Measurements from ENCODE around the gene NDUFA11. TPM values are rescaled to one million over a fixed set of nuclear protein-coding genes. Genes with fewer than 3 reads are reported as not detected.

The NDUFA11 gene
- total and polyA plus RNA-seq, 2 of the 13 experiments (the other 11 are each of a cell fraction or from before 2014, with no cell fraction given), result 286 to 378 TPM

DNA sequence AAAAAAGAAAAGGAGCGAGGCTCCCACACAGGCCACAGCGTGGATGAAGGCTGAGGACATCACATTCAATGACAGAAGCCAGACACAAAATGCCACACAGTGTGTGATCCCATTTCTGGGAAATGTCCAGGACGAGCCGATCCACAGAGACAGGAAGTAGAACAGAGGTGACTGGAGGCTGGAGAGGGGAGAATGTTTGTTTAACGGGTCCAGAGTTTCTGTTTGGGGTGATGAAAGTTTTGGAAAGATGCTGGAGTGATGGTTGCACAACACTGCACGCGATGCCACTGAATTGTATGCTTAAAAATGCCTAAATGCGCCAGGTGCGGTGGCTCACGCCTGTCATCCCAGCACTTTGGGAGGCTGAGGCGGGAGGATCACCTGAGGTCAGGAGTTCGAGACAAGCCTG, 32.6 kb downstream of the NDUFA11 start (continued):
- TF ChIP-seq FOXO1 (CRISPR knock-in tag; IDR thresholded peaks at IDR 0.05) (peak; percentile 94), CTCF (CRISPR knock-in tag; IDR thresholded peaks at IDR 0.05) (peak; percentile 19; the same call in 1 of the 2 replicates), ZNF639 (CRISPR knock-in tag; conservative IDR thresholded peaks at IDR 0.05) (peak; percentile 54; the same call in 1 of the 2 replicates), ZNF503 (CRISPR knock-in tag; IDR thresholded peaks at IDR 0.05) (peak; percentile 87), SKI (IDR thresholded peaks at IDR 0.05; ENCODE audit: partially characterized antibody) (peak; percentile 87), TP53 (CRISPR knock-in tag; conservative IDR thresholded peaks at IDR 0.05) (no peak; the same call in 1 of the 2 replicates), SIX1 (CRISPR knock-in tag; IDR thresholded peaks at IDR 0.05; ENCODE audit: borderline replicate concordance) (peak; percentile 65; the same call in 1 of the 2 replicates), SP2 (CRISPR knock-in tag; IDR thresholded peaks at IDR 0.05) (no peak), CHD4 (IDR thresholded peaks at IDR 0.05; ENCODE audit: borderline replicate concordance, low read length) (no peak), ZNF598 (CRISPR knock-in tag; IDR thresholded peaks at IDR 0.05; ENCODE audit: borderline replicate concordance) (no peak), KLF6 (CRISPR knock-in tag; IDR thresholded peaks at IDR 0.05) (0 out of 2 replicates have a peak, but pooled peaks have one; percentile 79), ESRRA (CRISPR knock-in tag; IDR thresholded peaks at IDR 0.05; ENCODE audit: low read depth) (peak; percentile 90)
- TF ChIP-seq, protein P1, sequence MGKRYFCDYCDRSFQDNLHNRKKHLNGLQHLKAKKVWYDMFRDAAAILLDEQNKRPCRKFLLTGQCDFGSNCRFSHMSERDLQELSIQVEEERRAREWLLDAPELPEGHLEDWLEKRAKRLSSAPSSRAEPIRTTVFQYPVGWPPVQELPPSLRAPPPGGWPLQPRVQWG (CRISPR knock-in tag; IDR thresholded peaks at IDR 0.05; ENCODE audit: borderline replicate concordance, low read depth), result no peak
- TF ChIP-seq, protein P2, sequence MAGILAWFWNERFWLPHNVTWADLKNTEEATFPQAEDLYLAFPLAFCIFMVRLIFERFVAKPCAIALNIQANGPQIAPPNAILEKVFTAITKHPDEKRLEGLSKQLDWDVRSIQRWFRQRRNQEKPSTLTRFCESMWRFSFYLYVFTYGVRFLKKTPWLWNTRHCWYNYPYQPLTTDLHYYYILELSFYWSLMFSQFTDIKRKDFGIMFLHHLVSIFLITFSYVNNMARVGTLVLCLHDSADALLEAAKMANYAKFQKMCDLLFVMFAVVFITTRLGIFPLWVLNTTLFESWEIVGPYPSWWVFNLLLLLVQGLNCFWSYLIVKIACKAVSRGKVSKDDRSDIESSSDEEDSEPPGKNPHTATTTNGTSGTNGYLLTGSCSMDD (CRISPR knock-in tag; IDR thresholded peaks at IDR 0.05), result no peak
- TF ChIP-seq, protein P3, sequence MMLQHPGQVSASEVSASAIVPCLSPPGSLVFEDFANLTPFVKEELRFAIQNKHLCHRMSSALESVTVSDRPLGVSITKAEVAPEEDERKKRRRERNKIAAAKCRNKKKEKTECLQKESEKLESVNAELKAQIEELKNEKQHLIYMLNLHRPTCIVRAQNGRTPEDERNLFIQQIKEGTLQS (CRISPR knock-in tag; IDR thresholded peaks at IDR 0.05), result peak; percentile 96
- TF ChIP-seq, protein P4, sequence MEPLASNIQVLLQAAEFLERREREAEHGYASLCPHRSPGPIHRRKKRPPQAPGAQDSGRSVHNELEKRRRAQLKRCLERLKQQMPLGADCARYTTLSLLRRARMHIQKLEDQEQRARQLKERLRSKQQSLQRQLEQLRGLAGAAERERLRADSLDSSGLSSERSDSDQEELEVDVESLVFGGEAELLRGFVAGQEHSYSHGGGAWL (CRISPR knock-in tag; IDR thresholded peaks at IDR 0.05), result peak; percentile 48; the same call in 1 of the 2 replicates
- TF ChIP-seq, protein P5, sequence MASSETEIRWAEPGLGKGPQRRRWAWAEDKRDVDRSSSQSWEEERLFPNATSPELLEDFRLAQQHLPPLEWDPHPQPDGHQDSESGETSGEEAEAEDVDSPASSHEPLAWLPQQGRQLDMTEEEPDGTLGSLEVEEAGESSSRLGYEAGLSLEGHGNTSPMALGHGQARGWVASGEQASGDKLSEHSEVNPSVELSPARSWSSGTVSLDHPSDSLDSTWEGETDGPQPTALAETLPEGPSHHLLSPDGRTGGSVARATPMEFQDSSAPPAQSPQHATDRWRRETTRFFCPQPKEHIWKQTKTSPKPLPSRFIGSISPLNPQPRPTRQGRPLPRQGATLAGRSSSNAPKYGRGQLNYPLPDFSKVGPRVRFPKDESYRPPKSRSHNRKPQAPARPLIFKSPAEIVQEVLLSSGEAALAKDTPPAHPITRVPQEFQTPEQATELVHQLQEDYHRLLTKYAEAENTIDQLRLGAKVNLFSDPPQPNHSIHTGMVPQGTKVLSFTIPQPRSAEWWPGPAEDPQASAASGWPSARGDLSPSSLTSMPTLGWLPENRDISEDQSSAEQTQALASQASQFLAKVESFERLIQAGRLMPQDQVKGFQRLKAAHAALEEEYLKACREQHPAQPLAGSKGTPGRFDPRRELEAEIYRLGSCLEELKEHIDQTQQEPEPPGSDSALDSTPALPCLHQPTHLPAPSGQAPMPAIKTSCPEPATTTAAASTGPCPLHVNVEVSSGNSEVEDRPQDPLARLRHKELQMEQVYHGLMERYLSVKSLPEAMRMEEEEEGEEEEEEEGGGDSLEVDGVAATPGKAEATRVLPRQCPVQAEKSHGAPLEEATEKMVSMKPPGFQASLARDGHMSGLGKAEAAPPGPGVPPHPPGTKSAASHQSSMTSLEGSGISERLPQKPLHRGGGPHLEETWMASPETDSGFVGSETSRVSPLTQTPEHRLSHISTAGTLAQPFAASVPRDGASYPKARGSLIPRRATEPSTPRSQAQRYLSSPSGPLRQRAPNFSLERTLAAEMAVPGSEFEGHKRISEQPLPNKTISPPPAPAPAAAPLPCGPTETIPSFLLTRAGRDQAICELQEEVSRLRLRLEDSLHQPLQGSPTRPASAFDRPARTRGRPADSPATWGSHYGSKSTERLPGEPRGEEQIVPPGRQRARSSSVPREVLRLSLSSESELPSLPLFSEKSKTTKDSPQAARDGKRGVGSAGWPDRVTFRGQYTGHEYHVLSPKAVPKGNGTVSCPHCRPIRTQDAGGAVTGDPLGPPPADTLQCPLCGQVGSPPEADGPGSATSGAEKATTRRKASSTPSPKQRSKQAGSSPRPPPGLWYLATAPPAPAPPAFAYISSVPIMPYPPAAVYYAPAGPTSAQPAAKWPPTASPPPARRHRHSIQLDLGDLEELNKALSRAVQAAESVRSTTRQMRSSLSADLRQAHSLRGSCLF (CRISPR knock-in tag; IDR thresholded peaks at IDR 0.05; ENCODE audit: borderline replicate concordance), result no peak
